BE2C (cell line): Measurements from ENCODE around the gene ANAPC7.
"Not testable (repeated sequence)": the region's sequence is repeated elsewhere in the genome, so short reads cannot be mapped to it uniquely, and the experiment has no call there.

ENCODE experiments used
- DNase-seq: peaks from one replicate; pipeline ENCODE4 v3.0.0-alpha.2; 2020
- H3K27me3 ChIP-seq: fragments of 250-450 bp; sonication (Bioruptor Pico); 2 replicates; pipeline ENCODE4 v1.5.1; 2020; ENCODE audit warnings: mild to moderate bottlenecking
- H3K36me3 ChIP-seq: fragments of 250-450 bp; sonication (Bioruptor Pico); 2 replicates; pipeline ENCODE4 v1.5.1; 2020; ENCODE audit warnings: mild to moderate bottlenecking
- H3K4me1 ChIP-seq: fragments of 250-450 bp; sonication (Bioruptor Pico); 2 replicates; pipeline ENCODE4 v1.5.1; 2020
- H3K4me3 ChIP-seq: 2 replicates; pipeline ENCODE4 v1.5.1; 2011; ENCODE audit warnings: low read depth, low read length
- H3K9me3 ChIP-seq: fragments of 250-450 bp; sonication (Bioruptor Pico); 2 replicates; pipeline ENCODE4 v1.5.1; 2020
- TF ChIP-seq, protein P1 (sequence below): IDR thresholded peaks from 2 replicates; pipeline ENCODE4 v1.5.1; 2012; ENCODE audit warnings: mild to moderate bottlenecking, low read depth, low read length

ANAPC7 gene

DNA sequence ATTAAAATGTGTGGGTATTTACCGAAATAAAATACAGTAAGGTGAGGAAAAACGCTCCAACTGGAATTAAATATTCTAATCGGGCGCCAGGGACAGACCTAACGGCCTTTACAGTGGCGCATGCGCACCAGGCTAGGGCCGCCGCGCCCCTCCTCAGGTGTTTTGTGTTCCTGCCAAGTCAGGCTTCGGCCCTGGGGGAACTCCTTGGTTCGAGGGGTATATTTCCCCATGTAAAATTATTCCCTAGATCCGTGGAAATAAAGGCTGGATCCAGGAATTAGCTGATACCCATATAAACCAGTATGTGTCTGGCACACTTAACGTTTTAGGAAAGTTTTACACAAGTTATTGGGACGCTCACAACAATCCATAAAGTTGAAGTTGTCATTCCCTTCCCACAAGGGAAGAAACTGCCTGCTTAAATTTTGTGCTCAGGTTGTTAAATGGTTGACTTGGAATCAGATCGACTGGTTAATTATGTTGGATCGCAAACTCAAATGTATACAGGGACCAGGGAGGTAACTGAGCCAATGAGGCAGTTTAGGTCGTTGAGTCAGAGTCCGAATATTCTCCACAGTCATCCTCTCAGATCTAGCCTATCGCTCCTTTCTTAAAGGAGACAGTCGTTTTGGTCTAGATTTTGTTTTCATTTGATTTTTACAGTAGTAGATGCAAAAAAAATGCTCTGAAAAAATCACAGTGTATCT lies 621 bp upstream of the ANAPC7 start:
- Histone ChIP-seq H3K4me3 (peak overlapping the region; percentile 99), H3K9me3 (no peaks in the 10 kb centered on the region), H3K4me1 (peaks cover 4% of the 10 kb centered on the region), H3K27me3 (no peaks in the 10 kb centered on the region), H3K36me3 (peaks cover 28% of the 10 kb centered on the region)
- TF ChIP-seq, protein P1, sequence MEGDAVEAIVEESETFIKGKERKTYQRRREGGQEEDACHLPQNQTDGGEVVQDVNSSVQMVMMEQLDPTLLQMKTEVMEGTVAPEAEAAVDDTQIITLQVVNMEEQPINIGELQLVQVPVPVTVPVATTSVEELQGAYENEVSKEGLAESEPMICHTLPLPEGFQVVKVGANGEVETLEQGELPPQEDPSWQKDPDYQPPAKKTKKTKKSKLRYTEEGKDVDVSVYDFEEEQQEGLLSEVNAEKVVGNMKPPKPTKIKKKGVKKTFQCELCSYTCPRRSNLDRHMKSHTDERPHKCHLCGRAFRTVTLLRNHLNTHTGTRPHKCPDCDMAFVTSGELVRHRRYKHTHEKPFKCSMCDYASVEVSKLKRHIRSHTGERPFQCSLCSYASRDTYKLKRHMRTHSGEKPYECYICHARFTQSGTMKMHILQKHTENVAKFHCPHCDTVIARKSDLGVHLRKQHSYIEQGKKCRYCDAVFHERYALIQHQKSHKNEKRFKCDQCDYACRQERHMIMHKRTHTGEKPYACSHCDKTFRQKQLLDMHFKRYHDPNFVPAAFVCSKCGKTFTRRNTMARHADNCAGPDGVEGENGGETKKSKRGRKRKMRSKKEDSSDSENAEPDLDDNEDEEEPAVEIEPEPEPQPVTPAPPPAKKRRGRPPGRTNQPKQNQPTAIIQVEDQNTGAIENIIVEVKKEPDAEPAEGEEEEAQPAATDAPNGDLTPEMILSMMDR: no peak
- peak; percentile 79 for DNase-seq

DNA sequence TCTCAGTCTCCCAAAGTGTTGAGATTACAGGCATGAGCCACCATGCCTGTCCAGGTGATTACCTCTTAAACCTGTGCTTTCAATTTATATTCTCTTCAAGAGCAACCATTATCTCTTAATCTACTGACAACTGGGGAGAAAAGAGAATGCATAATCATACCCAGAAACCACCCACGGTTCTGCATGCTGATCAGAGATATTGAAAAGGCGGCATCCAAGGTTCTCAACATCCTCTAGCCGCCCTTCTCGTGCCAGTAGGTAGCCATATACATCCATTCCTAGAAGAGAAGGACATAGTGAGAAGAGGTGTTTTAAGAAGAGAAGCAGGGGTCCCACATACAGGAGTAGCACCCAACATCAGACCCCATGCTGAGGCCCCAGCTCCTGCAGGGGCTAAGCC lies 20.8 kb downstream of the ANAPC7 start:
- Histone ChIP-seq H3K4me3 (no peak overlapping the region), H3K36me3 (peaks cover 89% of the 10 kb centered on the region), H3K27me3 (no peaks in the 10 kb centered on the region), H3K9me3 (no peaks in the 10 kb centered on the region), H3K4me1 (peaks cover 1% of the 10 kb centered on the region)
- no peak for DNase-seq
- TF ChIP-seq, protein P1: no peak

DNA sequence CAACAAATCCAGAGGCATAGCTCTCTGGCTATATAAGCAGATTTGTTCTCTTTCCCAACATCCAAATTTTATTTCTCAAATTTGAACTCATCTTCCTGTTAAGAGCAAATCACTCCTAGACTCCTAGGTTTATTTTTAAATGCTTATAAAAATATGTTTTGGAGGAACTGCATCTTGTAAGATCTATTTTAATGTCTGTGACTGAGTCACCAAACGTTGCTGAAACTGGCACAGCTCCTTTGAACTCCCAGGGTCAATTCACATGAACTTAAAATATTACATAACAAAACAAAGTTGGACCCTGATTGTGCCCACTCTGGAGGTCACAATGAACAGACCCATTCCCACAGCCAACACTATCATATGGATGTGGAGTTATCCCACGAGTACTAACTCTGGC lies 23.9 kb downstream of the ANAPC7 start:
- Histone ChIP-seq H3K4me3 (no peak overlapping the region), H3K9me3 (no peaks in the 10 kb centered on the region), H3K27me3 (no peaks in the 10 kb centered on the region), H3K4me1 (peaks cover 8% of the 10 kb centered on the region), H3K36me3 (peaks cover 86% of the 10 kb centered on the region)
- no peak for DNase-seq
- TF ChIP-seq, protein P1: no peak

DNA sequence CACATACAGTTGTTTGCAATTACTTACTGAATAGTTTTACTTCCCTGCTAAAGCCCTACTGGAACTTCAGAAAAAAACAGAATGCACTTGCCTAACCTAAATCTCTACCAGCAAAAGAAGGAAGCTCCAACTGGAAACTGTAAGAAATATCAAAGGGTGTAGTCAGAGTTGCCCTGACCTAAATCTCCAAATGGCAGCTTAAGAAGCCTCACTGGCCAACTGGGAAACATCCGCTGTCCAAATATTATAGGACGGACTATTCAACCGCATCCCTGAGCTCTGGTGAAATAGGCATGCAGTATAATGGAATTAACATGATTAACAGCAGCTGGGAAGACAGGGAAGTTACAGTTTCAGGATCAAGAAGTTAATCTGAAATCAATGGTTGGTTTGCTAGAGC lies 24.3 kb downstream of the ANAPC7 start:
- TF ChIP-seq, protein P1: no peak
- Histone ChIP-seq H3K4me3 (no peak overlapping the region), H3K9me3 (no peaks in the 10 kb centered on the region), H3K4me1 (peaks cover 8% of the 10 kb centered on the region), H3K36me3 (peaks cover 87% of the 10 kb centered on the region), H3K27me3 (no peaks in the 10 kb centered on the region)
- DNase-seq: no peak

DNA sequence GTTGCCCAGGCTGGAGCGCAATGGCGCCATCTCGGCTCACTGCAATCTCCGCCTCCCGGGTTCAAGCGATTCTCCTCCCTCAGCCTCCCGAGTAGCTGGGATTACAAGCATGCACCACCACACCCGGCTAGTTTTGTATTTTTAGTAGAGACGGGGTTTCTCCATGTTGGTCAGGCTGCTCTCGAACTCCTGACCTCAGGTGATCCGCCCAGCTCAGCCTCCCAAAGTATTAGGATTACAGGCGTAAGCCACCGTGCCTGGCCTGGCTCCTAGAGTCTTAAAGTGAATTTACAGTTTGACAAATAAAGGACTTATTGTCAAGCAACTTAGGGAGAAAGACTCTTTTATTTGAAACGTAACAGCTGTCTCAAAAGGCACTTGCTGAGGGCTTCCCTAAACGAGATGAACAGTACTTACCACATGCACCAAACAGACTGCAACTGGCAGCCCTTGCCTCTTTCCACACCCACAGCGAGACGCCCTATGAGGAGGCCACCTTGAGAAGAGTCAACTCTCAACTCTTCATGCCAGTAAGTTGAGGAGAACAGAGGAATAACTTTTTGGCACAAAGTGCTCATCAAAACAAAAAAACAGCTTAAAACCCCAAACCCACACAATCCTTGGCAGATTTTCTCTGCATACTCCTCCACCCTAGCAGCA lies 25.2 kb downstream of the ANAPC7 start:
- not testable (repeated sequence) for H3K9me3 ChIP-seq, H3K27me3 ChIP-seq, DNase-seq, H3K4me3 ChIP-seq
- peaks cover 13% of the 10 kb centered on the region for H3K4me1 ChIP-seq
- peaks cover 90% of the 10 kb centered on the region for H3K36me3 ChIP-seq

DNA sequence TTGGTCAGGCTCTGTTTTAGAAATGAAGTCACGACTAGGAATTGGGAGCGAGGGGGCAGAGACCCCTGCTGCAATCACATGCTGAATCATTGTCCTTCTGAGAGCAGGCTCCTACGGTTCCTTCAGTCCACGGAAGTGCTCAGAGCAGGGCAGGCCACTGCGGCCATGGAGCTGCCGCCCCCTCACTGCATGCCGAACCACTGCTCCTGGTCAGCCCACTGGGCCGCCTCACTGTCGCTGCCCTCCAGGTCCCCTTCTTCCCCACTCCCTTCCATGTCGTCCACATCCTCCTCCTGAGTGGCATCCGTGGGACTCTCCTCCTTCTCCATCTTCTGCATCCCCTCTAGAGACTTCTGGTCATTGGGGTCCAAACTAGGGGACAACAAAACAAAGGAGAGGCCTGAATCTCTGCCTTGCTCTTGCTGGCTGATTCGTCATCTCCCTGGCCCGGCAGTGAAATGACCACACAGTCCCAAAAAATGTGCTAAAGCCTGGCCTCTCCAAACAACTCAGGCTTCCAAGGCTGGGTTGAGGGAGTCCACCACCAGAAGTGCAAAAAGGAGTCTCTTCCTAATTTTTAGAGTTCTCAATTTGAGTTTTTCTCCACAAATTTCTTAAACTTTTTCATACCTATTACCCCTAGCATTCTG lies 29.4 kb downstream of the ANAPC7 start:
- TF ChIP-seq, protein P1: no peak
- Histone ChIP-seq H3K4me3 (no peak overlapping the region), H3K36me3 (peaks cover 85% of the 10 kb centered on the region)

More for the DNA sequence above, 29.4 kb downstream of the ANAPC7 start:
- Histone ChIP-seq H3K9me3 (no peaks in the 10 kb centered on the region), H3K27me3 (no peaks in the 10 kb centered on the region), H3K4me1 (peaks cover 18% of the 10 kb centered on the region)
- no peak for DNase-seq
